Measurements from ENCODE around the gene COL4A3.

- TF ChIP-seq EZH2 (IDR thresholded peaks at IDR 0.05; ENCODE audit: borderline replicate concordance, insufficient read depth, low read length, poor library complexity, severe bottlenecking) (no peak), CTCF (IDR thresholded peaks at IDR 0.05; ENCODE audit: poor library complexity, severe bottlenecking) (no peak), EP300 (conservative IDR thresholded peaks at IDR 0.05; ENCODE audit: poor library complexity, severe bottlenecking) (no peak), TAF1 (IDR thresholded peaks at IDR 0.05; ENCODE audit: low read depth) (no peak), POLR2AphosphoS5 (IDR thresholded peaks at IDR 0.05) (no peak)
Measured at GRCh38 chr2:227320305-227321094, 156.1 kb downstream of the COL4A3 start.

Measured in neural cell (in vitro differentiated cells).